ENCODE results near the gene THUMPD3. TPM values are rescaled to one million over a fixed set of nuclear protein-coding genes. Genes with fewer than 3 reads are reported as not detected.

THUMPD3 gene
- polyA plus RNA-seq, 3 donors: 10.2 to 13.1 (median 11.5) TPM

DNA sequence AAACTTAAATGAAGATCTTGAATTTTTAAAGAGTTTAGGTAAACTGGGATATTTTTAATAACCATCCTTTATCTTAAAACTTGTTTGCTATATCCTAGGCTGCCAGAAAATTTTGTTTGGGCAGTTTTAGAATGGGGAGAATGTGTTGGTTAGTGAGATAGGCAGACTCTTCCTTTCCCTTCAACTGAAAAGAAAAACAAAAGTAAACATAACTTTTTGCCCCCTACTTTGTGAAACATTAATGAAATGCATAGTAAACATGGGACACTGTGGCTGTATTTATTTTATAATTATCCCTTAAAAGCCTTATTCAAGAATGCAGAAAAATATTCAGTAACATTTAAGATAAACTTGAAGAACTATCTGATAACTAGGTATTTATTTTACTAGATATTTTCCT lies 65.6 kb downstream of the THUMPD3 start:
- Histone ChIP-seq H2AFZ (ENCODE audit: insufficient read depth, low read depth, low read length, poor library complexity, severe bottlenecking) (no peak overlapping the region), H3K4me1 (ENCODE audit: control insufficient read depth in 1 of 2, insufficient read depth in 2 of 2, low read length in 2 of 2) (no peaks in the 10 kb centered on the region), H3K9me3 (replicated peaks in 1 of 2; ENCODE audit: control insufficient read depth in 1 of 2, insufficient read depth in 1 of 2, low read length in 2 of 2) (no peaks in the 10 kb centered on the region), H4K20me1 (ENCODE audit: insufficient read depth, low read length) (peaks cover 45% of the 10 kb centered on the region), H3K27ac (ENCODE audit: low read depth in 1 of 2, low read length in 2 of 2) (no peak overlapping the region), H3K4me3 (replicated peaks in 1 of 3; ENCODE audit: low read depth in 2 of 3, low read length in 3 of 3) (no peak overlapping the region), H3K36me3 (replicated peaks in 1 of 2; ENCODE audit: control insufficient read depth in 1 of 2, insufficient read depth in 2 of 2, low read length in 2 of 2) (peaks cover 80 to 89% of the 10 kb centered on the region in 2 donors), H3K9ac (ENCODE audit: insufficient read depth, low read length, poor library complexity, severe bottlenecking) (no peak overlapping the region), H3K79me2 (ENCODE audit: insufficient read depth, low read length) (peaks cover 46% of the 10 kb centered on the region), H3K27me3 (ENCODE audit: control insufficient read depth in 2 of 2, insufficient read depth in 2 of 2, low read length in 2 of 2) (no peaks in the 10 kb centered on the region), H3K4me2 (replicated peaks; ENCODE audit: extremely low read depth, low read length, poor library complexity, severe bottlenecking) (no peak overlapping the region)
- Mint-ChIP-seq H3K4me3 (no peak overlapping the region), H3K9me3 (no peaks in the 10 kb centered on the region), H3K4me1 (no peaks in the 10 kb centered on the region), H3K27me3 (ENCODE audit: low read depth in 3 of 3) (no peaks in the 10 kb centered on the region), H3K36me3 (peaks cover 73 to 77% of the 10 kb centered on the region in 2 donors), H3K27ac (peak overlapping the region in 1 of 7 donors; percentile 12)
- intact Hi-C loops (cut with micrococcal nuclease): no loop called here
- DNase-seq: no peak
- TF ChIP-seq CTCF (IDR thresholded peaks at IDR 0.05): no peak

- peaks cover 84 to 87% of the 10 kb centered on the region in 2 donors for H3K36me3 Mint-ChIP-seq
- no peaks in the 10 kb centered on the region for H3K4me1 Mint-ChIP-seq
- no CpG with 5 or more reads among the region's 3 CpGs for WGBS (ENCODE audit: insufficient coverage)
- Histone ChIP-seq H3K27me3 (ENCODE audit: control insufficient read depth in 2 of 2, insufficient read depth in 2 of 2, low read length in 2 of 2) (no peaks in the 10 kb centered on the region), H3K36me3 (replicated peaks in 1 of 2; ENCODE audit: control insufficient read depth in 1 of 2, insufficient read depth in 2 of 2, low read length in 2 of 2) (peaks cover 97 to 100% of the 10 kb centered on the region in 2 donors), H2AFZ (ENCODE audit: insufficient read depth, low read depth, low read length, poor library complexity, severe bottlenecking) (no peak overlapping the region), H3K4me2 (replicated peaks; ENCODE audit: extremely low read depth, low read length, poor library complexity, severe bottlenecking) (no peak overlapping the region), H3K79me2 (ENCODE audit: insufficient read depth, low read length) (peaks cover 26% of the 10 kb centered on the region), H3K27ac (ENCODE audit: low read depth in 1 of 2, low read length in 2 of 2) (no peak overlapping the region), H3K4me3 (replicated peaks in 1 of 3; ENCODE audit: low read depth in 2 of 3, low read length in 3 of 3) (no peak overlapping the region), H4K20me1 (ENCODE audit: insufficient read depth, low read length) (peaks cover 25% of the 10 kb centered on the region), H3K9me3 (replicated peaks in 1 of 2; ENCODE audit: control insufficient read depth in 1 of 2, insufficient read depth in 1 of 2, low read length in 2 of 2) (no peaks in the 10 kb centered on the region), H3K9ac (ENCODE audit: insufficient read depth, low read length, poor library complexity, severe bottlenecking) (no peak overlapping the region), H3K4me1 (ENCODE audit: control insufficient read depth in 1 of 2, insufficient read depth in 2 of 2, low read length in 2 of 2) (no peaks in the 10 kb centered on the region)
- no peak overlapping the region for H3K4me3 Mint-ChIP-seq
- no peaks in the 10 kb centered on the region for H3K9me3 Mint-ChIP-seq
- H3K27me3 Mint-ChIP-seq (ENCODE audit: low read depth in 3 of 3): no peaks in the 10 kb centered on the region
- DNase-seq: no peak
- H3K27ac Mint-ChIP-seq: no peak overlapping the region
- intact Hi-C loops (cut with micrococcal nuclease): loop anchor here in 1 of 2 donors (5.0 kb wide), 1 partner anchor 53 kb away; no protein-coding TSS in a partner anchor
- TF ChIP-seq CTCF (IDR thresholded peaks at IDR 0.05): no peak
Measured at GRCh38 chr3:9430733-9431132, 67.9 kb downstream of the THUMPD3 start.
